H1 (cell line): ENCODE data around the gene CLEC16A. TPM values are rescaled to one million over a fixed set of nuclear protein-coding genes. Genes with fewer than 3 reads are reported as not detected.

Source experiments
- BCL11A ChIP-seq, 2 experiments: IDR thresholded peaks; one replicate each; pipeline ENCODE4 v1.6.1; 2011; ENCODE audit warnings: low read depth in 2 of 2, low read length in 2 of 2, mild to moderate bottlenecking in 2 of 2
- GTF2F1 ChIP-seq: IDR thresholded peaks from 2 replicates; pipeline ENCODE4 v1.6.1; 2012; ENCODE audit warnings: low read depth, low read length, improper control_type of control experiment, borderline replicate concordance
- KDM1A ChIP-seq: fragments of 200-600, 300-600 bp; sonication (generic); IDR thresholded peaks from 2 replicates; pipeline ENCODE4 v1.7.1; 2016; ENCODE audit warnings: mild to moderate bottlenecking, low read length, borderline replicate concordance
- polyA plus RNA-seq, 7 experiments: library from polyadenylated mRNA; depleted of rRNA in 3 of 7; stranded (reverse) in 5 of 7; unstranded in 2 of 7; fragments of >200 nt in 5 of 7; fragments of 200-250 nt in 2 of 7; gene quantifications; 1 replicate in 5 of 7; 2 replicates in 1 of 7; 4 replicates in 1 of 7; pipeline versions ENCODE4 v1.2.1 to v1.2.3, GENCODE V29; 2011 to 2013; ENCODE audit warnings: missing spikeins in 2 of 7, mixed read lengths in 2 of 7
- total RNA-seq: library from RNA; stranded (reverse); fragmentation: NEBNext Ultra II Directional; extraction: Animal tissue kit (Norgen Biotek cat#: 25700); gene quantifications from 2 replicates; pipeline ENCODE4 v1.2.1, GENCODE V29; 2021

CLEC16A gene
- total and polyA plus RNA-seq, 2 of the 8 experiments (the other 6 are each of a cell fraction or from before 2014, with no cell fraction given), result 7.6 to 19.3 TPM

GRCh38 chr16:11171757-11172299, 227.5 kb downstream of the CLEC16A start (continued):
- TF ChIP-seq GTF2F1 (no peak), KDM1A (no peak), BCL11A (IDR thresholded peaks at IDR 0.05; ENCODE audit: low read depth in 2 of 2, low read length in 2 of 2) (no peak)
